Daoy (cell line): ENCODE data around the gene KRT9. TPM values are rescaled to one million over a fixed set of nuclear protein-coding genes. Genes with fewer than 3 reads are reported as not detected.

Experiments used
- DNase-seq: peaks from one replicate; pipeline ENCODE4 v3.0.0-alpha.2; 2015; ENCODE audit warnings: low read depth
- total RNA-seq: library from RNA; depleted of rRNA; stranded (reverse); fragments of >200 nt; shearing (Covaris generic); gene quantifications from 2 replicates; pipeline ENCODE4 v1.2.3, GENCODE V29; 2014; rRNA removed

Gene KRT9
- total RNA-seq, 1 experiment from 2014 or later: not detected

DNA sequence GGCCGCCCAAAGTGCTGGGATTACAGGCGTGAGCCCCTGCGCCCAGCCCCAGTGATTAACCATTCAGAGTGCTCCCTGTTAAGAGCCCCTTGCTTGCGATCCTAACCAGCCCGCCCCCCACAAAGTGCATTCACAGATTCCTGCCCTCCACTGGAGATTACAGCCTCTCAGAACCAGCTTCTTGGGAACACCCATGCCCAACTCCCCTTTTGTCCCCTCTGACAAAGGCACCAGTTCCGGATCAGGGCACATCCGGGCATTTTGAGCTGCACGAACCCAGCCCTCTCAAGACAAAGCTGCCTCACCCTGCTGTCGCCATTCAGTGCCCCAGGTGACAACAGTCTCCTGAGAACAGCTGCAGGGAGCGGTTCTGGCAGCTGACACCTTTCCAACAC, 42.9 kb downstream of the KRT9 start:
- DNase-seq: no peak

GRCh38 chr17:41527063-41528023, 44.5 kb downstream of the KRT9 start:
- no peak for DNase-seq

DNA sequence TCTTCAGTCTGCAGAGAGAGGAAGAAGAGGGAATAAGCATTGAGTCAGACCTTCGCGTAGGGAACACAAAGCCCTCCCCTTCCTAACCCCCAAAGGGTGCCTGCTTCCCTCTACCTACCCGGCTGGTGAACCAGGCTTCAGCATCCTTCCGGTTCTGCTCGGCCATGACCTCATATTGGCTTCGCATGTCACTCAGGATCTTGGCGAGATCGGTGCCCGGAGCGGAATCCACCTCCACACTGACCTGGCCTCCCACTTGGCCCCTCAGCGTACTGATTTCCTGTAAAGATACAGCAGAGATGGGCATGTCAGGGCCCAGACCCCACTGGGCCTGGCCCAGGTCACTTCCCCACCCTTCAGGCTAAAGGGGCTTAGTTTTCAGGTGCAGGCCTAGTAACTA, 47.6 kb downstream of the KRT9 start:
- DNase-seq: no peak

GRCh38 chr17:41523787-41524186, 48.1 kb downstream of the KRT9 start:
- no peak for DNase-seq

DNA sequence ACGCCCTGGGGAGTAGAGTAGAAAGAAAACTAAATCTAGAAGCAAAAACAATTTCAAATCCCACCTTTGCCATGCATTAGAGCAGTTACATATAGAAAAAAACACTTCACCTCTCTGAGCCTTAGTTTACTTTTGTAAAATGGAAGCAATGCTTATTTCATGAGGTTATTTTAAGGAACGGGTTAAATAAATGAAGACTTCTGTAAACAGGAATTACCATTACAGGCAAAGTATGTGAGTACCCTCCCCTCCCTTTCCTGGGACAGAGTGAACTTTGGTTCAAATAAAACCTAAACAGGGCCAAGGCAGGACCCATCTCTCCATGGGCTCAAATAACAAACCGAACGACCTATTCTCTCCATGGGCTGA, 48.6 kb downstream of the KRT9 start:
- no peak for DNase-seq

DNA sequence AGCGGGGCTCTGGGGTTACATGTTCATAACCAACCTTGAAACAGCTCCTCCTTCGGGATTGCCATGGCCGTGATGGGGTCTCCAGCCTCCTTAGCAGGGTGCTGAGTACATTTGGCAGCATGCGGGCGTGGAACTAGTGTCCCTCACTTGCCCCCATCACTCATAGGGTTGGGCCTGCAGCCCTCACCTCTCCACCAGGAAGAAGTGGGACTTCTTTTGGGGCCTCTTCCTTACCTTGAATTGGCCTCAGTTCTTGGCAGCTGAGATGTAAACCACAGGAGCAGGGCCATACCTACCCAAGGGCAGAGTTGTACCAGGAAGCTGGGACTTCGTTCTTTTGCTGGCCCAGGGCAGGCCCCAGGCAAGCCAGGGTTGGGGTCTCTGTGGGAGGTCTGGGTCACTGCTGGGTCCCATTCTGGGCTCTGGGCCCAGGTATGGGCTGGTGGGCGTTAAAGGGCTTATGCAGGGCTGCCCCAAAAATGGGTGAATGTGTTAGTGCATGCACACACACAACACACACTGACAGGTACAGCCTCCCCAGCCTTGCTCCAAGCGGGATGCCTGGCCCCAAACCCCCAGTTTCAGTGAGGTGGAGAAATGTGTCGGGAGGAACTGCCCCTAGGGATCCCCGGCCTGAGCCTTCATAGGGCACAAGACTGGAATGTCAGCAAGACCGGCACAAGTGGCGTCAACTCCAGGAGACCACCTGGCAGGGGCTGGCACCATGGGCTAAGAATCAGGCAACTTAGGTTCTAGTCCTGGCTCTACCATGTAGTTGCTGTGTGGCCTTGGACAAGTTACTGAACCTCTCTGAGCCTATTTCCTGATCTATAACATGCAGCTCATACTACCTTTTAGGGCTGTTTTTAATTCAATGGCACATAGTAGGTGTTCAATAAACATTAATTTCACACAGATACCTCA, 49.3 kb downstream of the KRT9 start:
- DNase-seq: no peak

DNA sequence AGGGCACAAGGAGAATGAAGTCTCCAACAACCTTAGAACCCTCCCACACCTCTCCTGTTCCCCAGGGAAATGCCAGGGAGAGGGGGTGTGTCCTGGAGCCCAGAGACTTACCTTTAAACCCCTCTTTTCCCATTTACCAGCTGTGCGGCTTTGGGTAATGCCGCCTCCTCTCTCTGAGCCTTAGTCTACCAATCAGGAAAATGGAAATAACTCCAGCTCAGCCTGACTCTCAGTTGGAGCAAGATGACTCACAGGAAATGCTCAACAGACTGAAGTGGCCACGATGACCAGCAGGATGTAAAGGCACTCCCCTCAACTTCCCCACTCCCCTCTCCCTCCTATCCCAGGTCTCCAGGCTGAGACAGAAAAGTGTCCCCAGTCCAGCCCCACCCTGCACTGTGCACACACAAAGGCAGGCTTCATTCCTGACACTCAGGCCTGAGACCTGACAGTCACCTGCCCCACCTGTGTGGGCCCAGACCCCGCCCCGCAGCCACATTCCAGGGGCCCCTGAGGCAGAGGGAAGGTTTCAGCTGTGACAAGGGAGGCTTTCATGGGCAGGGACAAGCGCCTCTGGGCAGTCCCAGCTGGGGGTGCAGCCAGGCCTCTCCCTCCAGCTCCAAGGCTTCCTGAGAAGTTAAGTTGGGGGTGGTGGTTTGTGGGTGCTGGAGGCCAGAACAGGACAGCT, 50.1 kb downstream of the KRT9 start:
- DNase-seq: peak; percentile 95

DNA sequence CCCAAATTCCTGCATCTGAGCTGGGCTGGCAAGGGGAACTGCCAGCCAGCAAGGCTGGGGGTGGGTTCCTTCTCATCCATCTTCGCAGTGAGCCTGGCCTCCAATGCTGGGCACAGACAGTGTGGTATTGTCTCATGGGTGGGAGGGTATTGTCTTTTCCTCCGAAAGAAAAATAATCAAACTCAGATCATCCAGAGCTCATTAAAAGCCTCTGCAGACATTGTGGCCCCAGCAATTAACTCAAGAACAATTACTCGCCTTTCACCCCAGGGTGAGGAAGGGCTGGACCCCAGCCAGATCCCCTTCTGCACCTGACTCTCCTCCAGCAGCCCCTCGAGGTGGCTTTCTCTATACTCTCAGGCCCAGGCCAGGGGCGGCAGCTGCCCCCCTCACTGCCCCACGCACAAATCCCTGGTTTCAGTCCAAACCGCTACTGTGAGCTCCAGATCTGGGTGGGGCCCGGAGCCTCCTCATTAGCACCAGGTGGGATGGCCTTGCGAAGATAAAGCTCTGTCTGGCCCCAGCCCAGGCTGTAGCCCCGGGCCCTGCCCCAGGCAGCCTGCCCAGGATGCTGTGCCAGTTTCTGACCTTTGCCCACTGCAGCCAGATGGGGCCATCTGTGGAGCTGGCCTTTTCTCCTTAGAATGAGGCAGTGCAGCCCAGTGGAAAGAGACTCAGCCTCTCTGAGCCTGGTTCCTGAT, 50.9 kb downstream of the KRT9 start:
- DNase-seq: peak; percentile 69

DNA sequence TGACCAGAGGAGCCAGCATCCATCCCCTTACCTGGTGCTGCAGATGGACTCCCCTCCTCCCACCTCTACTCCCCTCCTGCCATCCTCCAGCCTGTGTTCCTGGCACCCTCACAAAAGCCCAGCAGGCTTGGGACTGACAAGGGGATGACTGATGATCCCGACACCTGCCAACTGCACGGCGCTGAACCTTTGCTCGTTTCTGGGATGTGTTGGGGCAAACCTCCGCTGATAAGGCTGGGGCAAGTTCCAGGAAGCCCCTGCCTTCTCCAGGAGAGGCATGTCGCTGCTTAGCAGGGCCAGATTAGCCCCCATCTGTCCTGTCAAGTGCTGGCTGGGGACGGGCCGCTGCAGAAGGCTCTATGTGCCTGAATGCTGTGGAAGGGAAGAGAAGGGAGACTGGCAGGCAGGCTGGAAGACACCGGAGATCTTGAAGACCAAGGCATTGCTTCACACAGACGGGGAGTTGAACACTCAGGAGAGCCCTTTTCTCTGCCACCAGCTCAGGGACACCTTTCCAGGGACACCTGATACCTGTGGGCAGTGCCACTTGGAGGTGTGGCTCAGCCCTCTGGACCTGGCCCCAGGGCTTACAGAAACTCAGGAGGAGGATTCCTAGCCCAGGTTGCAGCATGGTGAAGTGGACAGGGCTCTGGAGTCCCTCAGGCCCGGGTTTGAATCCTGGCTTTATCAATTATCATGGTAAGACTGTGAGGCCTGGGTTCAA, 52.2 kb downstream of the KRT9 start:
- no peak for DNase-seq

DNA sequence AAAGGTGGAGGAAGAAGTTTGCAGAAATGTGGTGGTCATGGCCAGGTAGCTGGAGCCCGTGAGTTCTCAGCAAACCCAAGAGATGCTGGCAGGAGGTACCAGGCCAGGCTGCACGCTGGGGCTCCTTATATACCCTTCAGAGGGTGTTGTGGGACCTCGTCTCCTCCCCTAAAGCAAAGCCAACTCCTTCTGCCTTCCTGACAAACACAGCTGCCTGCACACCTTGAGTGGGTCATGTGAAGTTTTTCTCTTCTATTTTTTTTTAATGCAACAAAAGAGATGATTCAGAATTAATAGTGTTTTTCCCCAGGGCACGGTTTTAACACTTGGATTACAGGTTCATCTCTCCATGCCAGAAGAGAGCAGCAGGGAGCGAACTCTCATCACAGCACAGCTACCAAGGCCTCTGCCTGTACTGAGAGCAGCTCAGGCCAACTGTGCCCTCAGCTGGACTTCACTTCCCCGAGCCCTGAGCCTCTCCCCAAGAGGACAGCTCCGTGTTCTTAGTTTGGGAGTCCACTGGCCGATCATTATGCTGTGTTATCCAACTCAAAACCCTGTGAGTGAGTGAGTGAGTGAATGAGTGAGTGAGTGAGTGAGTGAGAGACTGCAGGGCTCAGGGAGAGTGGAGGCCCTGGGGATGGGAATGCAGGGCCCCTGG, 52.9 kb downstream of the KRT9 start, which contains the start of gene KRT15:
KRT15 (minus strand) TSS at position 102 of the 661 bp plus-strand sequence; CDS start at position 39, 63 bp downstream.
- peak; percentile 59 for DNase-seq

DNA sequence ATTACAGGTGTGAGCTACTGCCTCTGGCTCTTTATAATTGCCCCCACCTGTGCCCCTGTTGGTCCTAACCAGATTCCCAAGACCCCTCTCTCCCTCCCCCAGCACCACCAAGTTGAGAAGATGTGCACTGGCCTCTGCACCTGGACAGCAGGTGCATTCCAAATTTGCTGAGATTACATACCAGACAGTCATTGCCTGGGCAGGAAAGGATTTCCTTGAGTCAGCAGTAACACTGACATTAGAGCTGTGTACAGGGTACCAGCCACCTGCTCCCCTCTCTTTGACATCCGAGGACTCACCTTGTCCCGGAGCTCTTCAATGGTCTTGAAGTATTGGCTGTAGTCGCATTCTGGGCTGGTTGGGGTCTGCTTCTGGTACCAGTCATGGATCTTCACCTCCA, 53.8 kb downstream of the KRT9 start:
- no peak for DNase-seq

- no peak for DNase-seq
These were observed 55.0 kb downstream of the KRT9 start for GRCh38 chr17:41516830-41517283.

GRCh38 chr17:41516147-41516829, 55.6 kb downstream of the KRT9 start:
- no peak for DNase-seq

Other genes with a start within 250 kb of the KRT9 start
- gene KRT33A, start 221.2 kb downstream of the KRT9 start, total RNA-seq: not detected in 2 replicates
- not detected in 2 replicates for gene KRT33B, start 202.2 kb downstream of the KRT9 start, total RNA-seq
- 0.46 and 1.4 TPM in 2 replicates for gene KRT34, start 189.8 kb downstream of the KRT9 start, total RNA-seq
- gene KRT31, start 174.5 kb downstream of the KRT9 start, total RNA-seq: not detected in 2 replicates
- gene KRT37, start 147.5 kb downstream of the KRT9 start, total RNA-seq: not detected in 2 replicates
- not detected in 2 replicates for gene KRT38, start 131.1 kb downstream of the KRT9 start, total RNA-seq
- gene KRT32, start 104.7 kb downstream of the KRT9 start, total RNA-seq: 0.06 TPM in 2 replicates
- not detected in 2 replicates for gene KRT35, start 90.9 kb downstream of the KRT9 start, total RNA-seq
- gene KRT36, start 82.1 kb downstream of the KRT9 start, total RNA-seq: not detected in 2 replicates
- not detected in 2 replicates for gene KRT13, start 66.4 kb downstream of the KRT9 start, total RNA-seq
- 0.51 and 3.1 TPM in 2 replicates for gene KRT15, start 53.2 kb downstream of the KRT9 start, total RNA-seq
- 0.86 TPM in 1 of 2 replicates, not detected in the other for gene KRT19, start 43.8 kb downstream of the KRT9 start, total RNA-seq
- 0.63 and 1.4 TPM in 2 replicates for gene KRT14, start 14.8 kb upstream of the KRT9 start, total RNA-seq
- 1.0 TPM in 1 of 2 replicates, not detected in the other for gene KRT16, start 40.7 kb upstream of the KRT9 start, total RNA-seq
- gene KRT17, start 52.5 kb upstream of the KRT9 start, total RNA-seq: 276 and 317 TPM in 2 replicates
- gene EIF1, start 116.8 kb upstream of the KRT9 start, total RNA-seq: 78.2 and 85.4 TPM in 2 replicates
- gene GAST, start 140.3 kb upstream of the KRT9 start, total RNA-seq: not detected in 2 replicates
- 0.11 TPM in 1 of 2 replicates, not detected in the other for gene HAP1, start 162.6 kb upstream of the KRT9 start, total RNA-seq
- 32.6 and 36.3 TPM in 2 replicates for gene JUP, start 214.7 kb upstream of the KRT9 start, total RNA-seq
- gene P3H4, start 239.9 kb upstream of the KRT9 start, total RNA-seq: 44.4 and 60.9 TPM in 2 replicates
- 123 and 139 TPM in 2 replicates for gene FKBP10, start 240.9 kb upstream of the KRT9 start, total RNA-seq